Measurements from ENCODE around the gene GSN. TPM values are rescaled to one million over a fixed set of nuclear protein-coding genes. Genes with fewer than 3 reads are reported as not detected.

Gene GSN
- total and polyA plus RNA-seq, 2 of the 13 experiments (the other 11 are each of a cell fraction or from before 2014, with no cell fraction given), result 294 to 307 TPM

- TF ChIP-seq MAZ (IDR thresholded peaks at IDR 0.05; ENCODE audit: borderline replicate concordance, low read depth, low read length) (no peak), MAZ (CRISPR knock-in tag; IDR thresholded peaks at IDR 0.05; ENCODE audit: low read depth) (peak; percentile 31; the same call in 1 of the 2 replicates), ZNF710 (CRISPR knock-in tag; IDR thresholded peaks at IDR 0.05; ENCODE audit: borderline replicate concordance) (no peak), MYNN (CRISPR knock-in tag; IDR thresholded peaks at IDR 0.05; ENCODE audit: low read depth) (no peak), AGO1 (IDR thresholded peaks at IDR 0.05; ENCODE audit: low read depth, low read length, poor library complexity, severe bottlenecking) (no peak), ZBTB8A (CRISPR knock-in tag; IDR thresholded peaks at IDR 0.05; ENCODE audit: borderline replicate concordance, low read depth) (no peak), HOXA3 (CRISPR knock-in tag; IDR thresholded peaks at IDR 0.05) (peak; percentile 41), MED1 (CRISPR knock-in tag; IDR thresholded peaks at IDR 0.05) (peak; percentile 52; the same call in 1 of the 2 replicates), ZNF609 (CRISPR knock-in tag; IDR thresholded peaks at IDR 0.05; ENCODE audit: borderline replicate concordance) (peak; percentile 63; the same call in 1 of the 2 replicates), EED (CRISPR knock-in tag; IDR thresholded peaks at IDR 0.05) (peak; percentile 29; the same call in 1 of the 2 replicates), IKZF5 (CRISPR knock-in tag; IDR thresholded peaks at IDR 0.05) (0 out of 2 replicates have a peak, but pooled peaks have one; percentile 14), ZFP36 (IDR thresholded peaks at IDR 0.05; ENCODE audit: borderline replicate concordance, low read depth, low read length, partially characterized antibody) (peak; percentile 39), HNF1B (CRISPR knock-in tag; IDR thresholded peaks at IDR 0.05) (peak; percentile 46), HMG20B (CRISPR knock-in tag; conservative IDR thresholded peaks at IDR 0.05) (0 out of 2 replicates have a peak, but pooled peaks have one; percentile 31), LCORL (IDR thresholded peaks at IDR 0.05) (no peak), LCORL (CRISPR knock-in tag; IDR thresholded peaks at IDR 0.05) (0 out of 2 replicates have a peak, but pooled peaks have one; percentile 64), FOXJ3 (CRISPR knock-in tag; IDR thresholded peaks at IDR 0.05; ENCODE audit: borderline replicate concordance) (peak; percentile 72; the same call in 1 of the 2 replicates)
Measured at GRCh38 chr9:121280715-121281613, 13.0 kb downstream of the GSN start (continued).

All from HepG2 (cell line).